HEK293T (cell line): ENCODE data around the gene SCGB3A1.

Source experiments
- CTCF ChIA-PET: fragments of 350-600 bp; formaldehyde crosslinking; extraction: SDS; loops from one replicate; lab custom pipeline; 2021; ENCODE audit warnings: antibody characterized with exemption, inconsistent platforms; lab: Yijun Ruan, JAX
- POLR2A ChIA-PET: fragments of 350-600 bp; formaldehyde crosslinking; extraction: SDS; loops from one replicate; lab custom pipeline; 2020; ENCODE audit warnings: antibody characterized with exemption, inconsistent platforms; lab: Yijun Ruan, JAX
- DNase-seq: peaks from one replicate; pipeline ENCODE4 v3.0.0; 2012; ENCODE audit warnings: mixed read lengths; ENCODE audit errors: extremely low spot score
- ARNT ChIP-seq: fragments of 450-650 bp; IDR thresholded peaks from 2 replicates; pipeline ENCODE4 v1.6.1; 2017; ENCODE audit warnings: mild to moderate bottlenecking
- BHLHE40 ChIP-seq: fragments of 450-650 bp; IDR thresholded peaks from 2 replicates; pipeline ENCODE4 v1.6.1; 2016; ENCODE audit warnings: mild to moderate bottlenecking, moderate library complexity, borderline replicate concordance
- CTBP1 ChIP-seq: fragments of 450-650 bp; IDR thresholded peaks from 2 replicates; pipeline ENCODE4 v1.6.1; 2016; ENCODE audit warnings: borderline replicate concordance
- ELF4 ChIP-seq: fragments of 450-650 bp; IDR thresholded peaks from 2 replicates; pipeline ENCODE4 v1.6.1; 2017; ENCODE audit warnings: antibody characterized with exemption
- FOXA1 ChIP-seq: fragments of 450-650 bp; IDR thresholded peaks from 2 replicates; pipeline ENCODE4 v1.6.1; 2016; ENCODE audit warnings: mild to moderate bottlenecking
- FOXK2 ChIP-seq: fragments of 450-650 bp; IDR thresholded peaks from 2 replicates; pipeline ENCODE4 v1.6.1; 2016; ENCODE audit warnings: mild to moderate bottlenecking
- FOXM1 ChIP-seq: fragments of 450-650 bp; IDR thresholded peaks from 2 replicates; pipeline ENCODE4 v1.6.1; 2017; ENCODE audit warnings: mild to moderate bottlenecking, borderline replicate concordance
- HDGF ChIP-seq: fragments of 450-650 bp; IDR thresholded peaks from 2 replicates; pipeline ENCODE4 v1.6.1; 2017; ENCODE audit warnings: antibody characterized with exemption, borderline replicate concordance
- L3MBTL2 ChIP-seq: fragments of 450-650 bp; conservative IDR thresholded peaks from 2 replicates; pipeline ENCODE4 v1.6.1; 2016; ENCODE audit warnings: mild to moderate bottlenecking
- LEF1 ChIP-seq: fragments of 450-650 bp; IDR thresholded peaks from 2 replicates; pipeline ENCODE4 v1.6.1; 2017; ENCODE audit warnings: mild to moderate bottlenecking, borderline replicate concordance
- NFRKB ChIP-seq: fragments of 450-650 bp; IDR thresholded peaks from 2 replicates; pipeline ENCODE4 v1.6.1; 2016; ENCODE audit warnings: mild to moderate bottlenecking, moderate library complexity
- PKNOX1 ChIP-seq: fragments of 450-650 bp; IDR thresholded peaks from 2 replicates; pipeline ENCODE4 v1.6.1; 2016
- SP1 ChIP-seq: fragments of 450-650 bp; IDR thresholded peaks from 2 replicates; pipeline ENCODE4 v1.6.1; 2017
- SUZ12 ChIP-seq: fragments of 450-650 bp; IDR thresholded peaks from 2 replicates; pipeline ENCODE4 v1.6.1; 2016; ENCODE audit warnings: mild to moderate bottlenecking
- TARDBP ChIP-seq: fragments of 450-650 bp; IDR thresholded peaks from 2 replicates; pipeline ENCODE4 v1.6.1; 2016
- ZNF384 ChIP-seq: fragments of 450-650 bp; IDR thresholded peaks from 2 replicates; pipeline ENCODE4 v1.6.1; 2016

The SCGB3A1 gene

GRCh38 chr5:180630426-180630825 lies 39.1 kb upstream of the SCGB3A1 start:
- CTCF ChIA-PET: no interaction called here
- DNase-seq: no peak
- POLR2A ChIA-PET: interaction anchor here (1.5 kb wide), 1 partner anchor 11 kb away, joined by 5 read pairs; no protein-coding TSS in a partner anchor
- no peak for TF ChIP-seq FOXA1
- TF ChIP-seq ELF4: no peak
- no peak for TF ChIP-seq SUZ12
- TF ChIP-seq L3MBTL2: no peak
- no peak for TF ChIP-seq NFRKB
- TF ChIP-seq CTBP1: no peak
- TF ChIP-seq BHLHE40: no peak
- TF ChIP-seq HDGF: no peak
- no peak for TF ChIP-seq LEF1
- no peak for TF ChIP-seq FOXK2
- TF ChIP-seq FOXM1: no peak
- no peak for TF ChIP-seq TARDBP
- no peak for TF ChIP-seq ARNT
- no peak for TF ChIP-seq SP1
- TF ChIP-seq ZNF384: no peak
- TF ChIP-seq PKNOX1: no peak

GRCh38 chr5:180629831-180630382 lies 38.6 kb upstream of the SCGB3A1 start:
- CTCF ChIA-PET: no interaction called here
- no peak for DNase-seq
- TF ChIP-seq ZNF384 (no peak), FOXA1 (no peak), CTBP1 (no peak), TARDBP (no peak), FOXM1 (no peak), NFRKB (no peak), BHLHE40 (no peak), ARNT (no peak), LEF1 (no peak), PKNOX1 (no peak)
- POLR2A ChIA-PET: interaction anchor here (1.5 kb wide), 1 partner anchor 11 kb away, joined by 5 read pairs; no protein-coding TSS in a partner anchor

DNA sequence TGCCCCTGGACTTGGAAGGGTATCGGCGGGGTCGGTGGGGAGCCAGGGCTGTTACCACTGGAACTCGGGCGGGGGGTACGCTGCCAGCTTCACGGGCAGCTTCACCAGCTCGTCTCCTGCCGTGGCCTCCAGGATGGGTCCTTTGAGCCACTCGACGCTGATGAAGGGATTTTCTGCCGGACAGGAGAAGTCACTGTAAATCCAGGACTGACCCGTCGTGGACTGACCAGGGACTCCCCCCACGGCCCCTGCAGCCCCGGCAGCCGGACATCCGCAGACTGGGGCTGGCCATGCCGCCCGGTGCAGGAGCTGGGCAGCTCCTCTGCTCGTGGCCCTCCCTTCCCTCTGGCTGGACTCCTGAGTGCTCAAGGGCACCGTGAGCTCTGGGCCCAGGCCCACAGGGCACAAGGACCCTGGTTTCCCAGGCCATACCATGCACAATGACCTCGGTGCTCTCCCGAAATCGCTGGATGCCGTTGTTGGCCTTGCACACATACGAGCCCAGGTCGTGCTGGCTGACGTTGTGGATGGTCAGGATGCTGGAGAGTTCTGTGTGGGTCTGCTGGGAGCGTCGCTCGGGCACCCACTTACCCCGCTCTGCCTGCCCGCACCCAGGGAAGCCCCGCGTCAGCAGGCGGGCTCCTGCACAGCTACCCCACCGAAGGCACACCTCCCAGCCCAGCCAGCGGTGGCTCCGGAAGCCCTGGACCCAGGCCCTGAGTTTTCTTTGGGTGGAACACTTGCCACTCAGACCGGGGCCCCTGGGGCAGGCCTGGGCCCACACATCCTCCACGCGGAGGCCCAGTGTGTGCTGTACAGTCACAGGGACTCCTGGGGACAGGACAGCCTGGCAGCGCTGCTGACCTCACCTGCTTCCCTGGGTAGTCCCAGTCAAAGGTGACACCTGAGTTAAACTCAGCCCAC lies 37.8 kb upstream of the SCGB3A1 start:
- ChIA-PET CTCF (no interaction called here), POLR2A (interaction anchor here (1.5 kb wide), 1 partner anchor 10 kb away, joined by 5 read pairs; no protein-coding TSS in a partner anchor)
- TF ChIP-seq PKNOX1 (no peak), FOXK2 (no peak), CTBP1 (no peak), L3MBTL2 (no peak), FOXM1 (no peak), LEF1 (no peak), FOXA1 (no peak), TARDBP (no peak), HDGF (no peak), BHLHE40 (no peak), ELF4 (no peak), ARNT (no peak), SUZ12 (no peak), NFRKB (no peak), SP1 (no peak), ZNF384 (no peak)
- no peak for DNase-seq

- ChIA-PET CTCF (no interaction called here), POLR2A (interaction anchor here (0.9 kb wide), 1 partner anchor 9 kb away, joined by 5 read pairs; no protein-coding TSS in a partner anchor)
- TF ChIP-seq SP1 (no peak), HDGF (no peak), LEF1 (no peak), PKNOX1 (no peak), ELF4 (no peak), SUZ12 (no peak), BHLHE40 (no peak), FOXK2 (no peak), NFRKB (no peak), L3MBTL2 (no peak)
- DNase-seq: no peak
Measured at GRCh38 chr5:180628211-180628610, 36.9 kb upstream of the SCGB3A1 start.

DNA sequence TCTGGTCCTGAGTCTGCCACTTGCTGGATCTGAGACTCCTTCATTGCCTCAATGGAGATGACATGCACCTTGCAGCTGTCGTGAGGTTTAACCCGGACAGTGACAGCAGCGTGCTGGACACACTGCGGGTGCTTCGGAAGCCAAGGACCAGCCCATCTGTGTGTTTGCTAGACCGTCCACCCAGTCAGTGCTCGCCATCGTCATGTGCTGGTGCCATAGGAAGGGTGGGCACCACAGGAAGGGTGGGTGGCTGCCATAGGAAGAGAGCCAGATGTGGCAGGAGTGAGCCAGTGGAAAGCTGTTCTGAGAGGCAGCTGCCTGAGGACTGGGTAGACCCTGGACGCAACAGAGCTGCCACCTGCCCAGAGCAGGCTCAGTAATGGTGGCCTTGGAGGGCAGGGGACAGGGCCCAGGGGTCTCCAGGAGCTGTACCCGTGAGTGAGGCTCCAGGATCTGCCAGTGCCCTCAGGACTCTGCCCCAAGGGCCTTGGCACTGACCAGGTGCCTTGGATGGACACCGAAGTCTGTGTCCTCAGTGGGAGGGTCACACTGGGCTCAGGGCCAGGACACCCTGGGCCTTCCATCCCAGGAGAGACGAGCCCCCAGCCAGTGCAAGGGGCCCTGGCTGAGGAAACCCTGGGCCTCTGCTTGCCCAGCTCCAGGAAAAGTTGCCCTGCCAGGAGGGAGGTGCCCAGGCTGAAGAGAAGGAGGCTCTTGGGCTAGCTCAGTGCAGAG lies 36.3 kb upstream of the SCGB3A1 start:
- CTCF ChIA-PET: no interaction called here
- TF ChIP-seq ZNF384: no peak
- no peak for TF ChIP-seq ELF4
- no peak for TF ChIP-seq FOXM1
- DNase-seq: no peak
- POLR2A ChIA-PET: interaction anchor here (0.9 kb wide), 1 partner anchor 8 kb away, joined by 5 read pairs; no protein-coding TSS in a partner anchor
